Memory B cell (primary cell): ENCODE measurements around the gene RAB8A.

Experiments
- ATAC-seq: fragments of 150-1000 bp; cut with Tn5 transposase; 2 replicates; pipeline ENCODE4 v1.10.0; 2021; ENCODE audit warnings: low read depth, mild to moderate bottlenecking, moderate library complexity
- DNase-seq, 2 donors: peaks; one replicate each; pipeline ENCODE4 v3.0.0; 2022; ENCODE audit warnings: low spot score in 2 of 2
- H3K27ac Mint-ChIP-seq: one replicate; pipeline ENCODE4 v1.8.0; 2022; ENCODE audit warnings: mild to moderate bottlenecking, moderate library complexity, mixed read lengths
- H3K27me3 Mint-ChIP-seq: one replicate; pipeline ENCODE4 v1.8.0; 2022; ENCODE audit warnings: mixed read lengths
- H3K36me3 Mint-ChIP-seq: one replicate; pipeline ENCODE4 v1.8.0; 2022; ENCODE audit warnings: mild to moderate bottlenecking, mixed read lengths
- H3K4me1 Mint-ChIP-seq: one replicate; pipeline ENCODE4 v1.8.0; 2022; ENCODE audit warnings: mixed read lengths
- H3K4me3 Mint-ChIP-seq: one replicate; pipeline ENCODE4 v1.8.0; 2022; ENCODE audit warnings: mild to moderate bottlenecking, moderate library complexity, mixed read lengths
- H3K9me3 Mint-ChIP-seq: one replicate; pipeline ENCODE4 v1.8.0; 2022; ENCODE audit warnings: mixed read lengths

Gene RAB8A

DNA sequence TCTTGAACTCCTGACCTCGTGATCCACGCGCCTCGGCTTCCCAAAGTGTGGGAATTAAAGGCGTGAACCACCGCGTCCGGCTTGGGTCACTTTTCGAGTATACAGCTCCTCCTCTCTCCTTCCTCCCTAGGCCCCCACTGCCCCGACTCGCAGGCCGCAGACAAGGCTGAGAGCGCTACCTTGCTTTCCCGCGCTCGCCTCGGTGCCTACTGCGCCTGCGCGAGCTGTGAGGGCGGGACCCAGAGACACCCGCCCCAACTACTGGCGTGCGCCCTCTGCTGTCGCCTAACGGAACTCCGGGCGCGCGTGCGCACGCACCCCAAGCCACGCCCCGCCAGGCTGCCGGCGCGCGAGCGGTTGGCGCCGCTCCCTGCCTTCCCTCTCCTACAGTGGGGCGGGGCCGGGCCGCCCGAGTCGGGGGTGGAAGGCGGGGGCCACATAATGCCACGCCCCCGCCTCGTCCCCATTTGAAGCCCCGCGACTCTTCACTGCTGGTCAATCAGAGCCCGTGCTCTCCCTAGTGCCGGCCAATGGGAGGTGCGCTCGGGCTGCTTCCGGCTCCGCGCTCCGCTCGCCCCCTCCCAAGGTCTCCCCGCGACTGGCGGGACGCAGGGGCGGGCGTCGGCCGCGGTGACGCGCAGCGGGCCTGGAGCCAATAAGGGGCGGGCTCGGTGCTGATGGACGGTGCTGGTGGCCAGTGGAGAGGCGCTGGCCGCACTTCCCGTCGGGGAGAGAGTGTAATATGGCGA is at the start of gene RAB8A:
RAB8A (plus strand) TSS at position 730 of the 749 bp plus-strand sequence; CDS start at position 743, 13 bp downstream.
- DNase-seq (peak; percentile 100), ATAC-seq (peak; percentile 85)
- H3K27me3 Mint-ChIP-seq: no peaks in the 10 kb centered on the region
- H3K4me1 Mint-ChIP-seq: peaks cover 21% of the 10 kb centered on the region
- H3K9me3 Mint-ChIP-seq: no peaks in the 10 kb centered on the region
- peak within 1 kb of the TSS; percentile 98 for H3K27ac Mint-ChIP-seq
- peak within 1 kb of the TSS; percentile 98 for H3K4me3 Mint-ChIP-seq
- H3K36me3 Mint-ChIP-seq: peaks cover 6% of the 10 kb centered on the region

DNA sequence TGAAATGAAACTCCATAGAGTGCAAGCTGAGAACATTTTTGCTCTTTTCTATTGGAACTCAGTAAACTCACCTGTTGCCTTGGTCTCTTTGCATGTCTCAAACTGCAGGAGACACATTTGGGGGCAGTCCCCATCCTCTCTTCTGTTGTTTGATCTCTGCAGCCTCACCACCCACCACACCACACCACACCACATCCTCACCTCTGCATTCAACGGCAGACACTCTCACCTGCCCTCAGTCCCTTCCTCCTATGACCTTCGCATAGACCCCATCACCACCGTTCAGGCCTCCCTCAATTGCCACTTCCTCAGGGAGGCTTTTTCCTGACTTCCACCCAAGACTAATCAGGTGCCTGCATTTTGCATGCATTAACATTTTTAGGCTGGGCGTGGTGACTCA is 49.7 kb upstream of the RAB8A start:
- peaks cover 2% of the 10 kb centered on the region for H3K36me3 Mint-ChIP-seq
- peaks cover 15% of the 10 kb centered on the region for H3K4me1 Mint-ChIP-seq
- no peak overlapping the region for H3K4me3 Mint-ChIP-seq
- H3K27ac Mint-ChIP-seq: no peak overlapping the region
- no peak for DNase-seq
- peaks cover 4% of the 10 kb centered on the region for H3K27me3 Mint-ChIP-seq
- H3K9me3 Mint-ChIP-seq: peaks cover 2% of the 10 kb centered on the region
- ATAC-seq: no peak

DNA sequence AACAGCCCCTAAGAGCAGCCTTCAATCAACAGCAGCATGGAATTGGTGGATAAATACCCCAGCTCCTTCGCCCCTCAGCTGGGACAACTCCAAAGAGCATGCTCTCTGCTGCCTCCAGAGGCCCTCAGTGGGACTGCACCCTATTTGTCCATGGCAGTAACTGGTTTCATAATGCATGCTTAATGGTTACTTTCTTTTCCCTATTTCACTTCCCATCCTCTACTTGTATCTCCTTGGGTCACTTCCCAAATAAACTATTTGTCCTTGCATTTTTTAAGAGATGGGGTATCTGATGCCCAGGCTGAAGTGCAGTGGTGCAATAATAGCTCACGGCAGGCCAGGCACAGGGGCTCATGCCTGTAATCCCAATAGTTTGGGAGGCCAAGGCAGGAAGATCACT is 48.9 kb upstream of the RAB8A start:
- Mint-ChIP-seq H3K27me3 (peaks cover 4% of the 10 kb centered on the region), H3K9me3 (peaks cover 2% of the 10 kb centered on the region), H3K4me1 (peaks cover 15% of the 10 kb centered on the region), H3K36me3 (peaks cover 2% of the 10 kb centered on the region), H3K4me3 (no peak overlapping the region), H3K27ac (no peak overlapping the region)
- ATAC-seq: peak; percentile 64
- DNase-seq: peak; percentile 70 to 75

DNA sequence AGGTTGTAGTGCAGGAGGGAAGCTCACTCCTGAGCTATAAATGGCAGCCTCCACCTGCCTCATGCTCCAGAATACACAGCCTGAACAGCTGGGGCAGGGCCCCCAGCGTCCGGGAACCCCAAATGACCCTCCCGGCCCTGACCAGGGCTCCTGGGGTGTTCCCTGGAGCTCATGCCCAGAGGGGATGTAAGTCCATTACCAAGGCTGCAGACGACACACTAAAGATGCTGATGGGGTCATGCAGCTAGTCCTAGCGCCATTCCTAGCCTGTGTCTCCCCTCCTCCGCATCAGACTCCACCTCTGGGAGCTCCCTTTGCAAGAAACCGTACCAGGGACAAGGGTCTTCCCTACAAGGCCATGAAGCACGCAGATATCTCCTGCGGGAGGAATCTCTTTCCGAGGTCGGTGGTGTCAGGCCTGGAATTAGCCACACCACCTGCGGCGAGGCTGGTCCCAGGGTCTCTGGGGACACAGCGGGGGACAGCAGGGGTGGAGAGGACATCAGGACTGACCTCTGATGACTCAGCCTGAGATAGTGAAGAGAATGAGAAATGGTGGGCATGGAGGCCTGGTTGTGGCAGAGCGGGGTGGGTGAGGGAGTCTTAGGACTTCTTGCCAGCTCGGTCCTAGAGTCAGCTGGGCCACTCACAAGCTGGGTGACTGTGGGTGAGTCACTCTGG is 47.3 kb upstream of the RAB8A start:
- DNase-seq: no peak
- peaks cover 15% of the 10 kb centered on the region for H3K4me1 Mint-ChIP-seq
- H3K27ac Mint-ChIP-seq: no peak overlapping the region
- H3K36me3 Mint-ChIP-seq: peaks cover 2% of the 10 kb centered on the region
- H3K9me3 Mint-ChIP-seq: peaks cover 2% of the 10 kb centered on the region
- H3K27me3 Mint-ChIP-seq: peaks cover 1% of the 10 kb centered on the region
- ATAC-seq: no peak
- no peak overlapping the region for H3K4me3 Mint-ChIP-seq

DNA sequence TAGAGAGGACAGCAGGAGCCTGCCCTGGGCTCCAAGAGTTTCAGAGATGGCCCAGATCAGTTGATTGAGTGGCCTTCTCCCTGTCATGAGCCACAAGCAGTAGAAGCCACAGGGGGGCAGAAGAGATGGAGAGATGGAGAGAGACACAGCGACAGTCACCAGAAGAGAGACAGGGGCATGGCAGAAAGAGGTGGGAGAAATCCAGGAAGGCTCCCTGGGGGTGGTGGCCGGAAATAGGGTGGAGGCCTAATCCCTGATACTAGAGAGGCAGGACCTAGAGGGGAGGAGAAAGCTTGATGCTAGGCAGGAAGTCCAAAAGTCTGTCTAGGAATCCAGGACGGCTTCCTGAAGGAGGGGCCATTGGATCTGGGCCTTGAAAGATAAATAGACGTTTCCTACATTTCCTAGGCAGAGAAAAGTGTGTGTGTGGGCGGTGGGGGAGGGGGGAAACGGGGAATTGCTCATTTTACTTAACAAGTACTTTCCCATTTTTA is 45.0 kb upstream of the RAB8A start:
- Mint-ChIP-seq H3K27ac (peak overlapping the region; percentile 49), H3K36me3 (peaks cover 2% of the 10 kb centered on the region), H3K4me3 (no peak overlapping the region), H3K9me3 (no peaks in the 10 kb centered on the region), H3K27me3 (peaks cover 1% of the 10 kb centered on the region), H3K4me1 (peaks cover 17% of the 10 kb centered on the region)
- DNase-seq: peak in 1 of 2 donors; percentile 34
- ATAC-seq: no peak

DNA sequence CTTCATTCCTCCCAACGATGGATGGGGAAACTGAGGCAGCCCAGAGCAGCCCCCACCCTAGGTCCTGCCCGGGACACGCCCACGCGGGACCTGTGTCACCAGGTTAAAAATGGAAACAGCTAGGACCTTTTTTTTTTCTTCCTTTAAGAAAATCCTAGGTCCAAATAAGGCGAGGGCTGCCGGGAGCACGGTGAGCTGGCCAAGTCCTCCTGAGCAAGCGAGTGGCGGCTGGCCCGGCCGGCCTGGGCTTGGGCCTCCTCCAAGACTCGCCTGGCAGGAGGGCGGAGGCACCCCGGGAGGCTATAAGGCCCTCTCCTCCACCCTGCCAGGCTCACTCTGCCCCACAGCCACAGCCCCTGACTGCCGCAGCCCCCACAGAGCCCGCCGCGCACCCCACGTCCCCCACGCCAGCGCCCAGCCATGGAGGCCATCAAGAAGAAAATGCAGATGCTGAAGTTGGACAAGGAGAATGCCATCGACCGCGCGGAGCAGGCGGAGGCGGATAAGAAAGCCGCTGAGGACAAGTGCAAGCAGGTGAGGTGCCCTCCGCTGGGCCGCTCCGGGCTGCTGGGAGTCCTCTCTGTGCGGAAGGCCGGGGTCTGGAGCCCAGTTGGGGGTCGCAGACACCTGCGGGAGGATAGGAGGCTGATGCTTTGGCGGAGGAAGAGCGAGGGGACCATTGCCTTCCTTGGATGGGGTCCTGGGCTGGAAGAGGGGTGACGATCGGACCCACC is 44.3 kb upstream of the RAB8A start:
- Mint-ChIP-seq H3K4me3 (no peak overlapping the region), H3K4me1 (peaks cover 13% of the 10 kb centered on the region), H3K27ac (no peak overlapping the region), H3K9me3 (no peaks in the 10 kb centered on the region), H3K36me3 (no peaks in the 10 kb centered on the region), H3K27me3 (peaks cover 1% of the 10 kb centered on the region)
- DNase-seq (no peak), ATAC-seq (no peak)

DNA sequence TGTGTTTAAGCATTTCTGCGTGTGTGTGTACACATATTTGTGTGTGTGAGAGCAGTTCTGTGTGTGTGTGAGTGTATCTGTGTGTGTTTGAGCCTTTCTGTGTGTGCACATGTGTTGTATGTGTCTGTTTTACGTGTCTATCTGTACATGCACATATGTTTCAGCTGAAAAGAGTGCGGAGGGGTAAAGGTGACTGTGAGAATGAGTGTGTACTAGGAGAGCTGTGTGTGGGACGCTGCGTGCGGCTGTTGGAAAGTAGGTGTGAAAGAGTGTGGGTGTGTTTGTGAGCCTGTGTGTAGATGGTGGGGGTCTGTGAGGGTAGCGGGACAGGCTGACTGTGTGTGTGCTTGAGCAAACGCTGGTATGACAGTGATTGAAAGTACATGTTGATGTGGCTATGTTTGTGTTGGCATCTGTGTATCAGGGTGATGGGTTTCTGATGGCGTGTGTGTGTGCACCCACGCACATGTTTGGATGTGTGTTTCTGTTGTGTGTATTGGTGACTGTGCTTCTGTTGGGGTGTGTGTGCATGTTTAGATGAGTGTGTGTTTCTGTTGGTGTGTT is 42.9 kb upstream of the RAB8A start:
- Mint-ChIP-seq H3K27ac (no peak overlapping the region), H3K9me3 (no peaks in the 10 kb centered on the region), H3K27me3 (no peaks in the 10 kb centered on the region), H3K36me3 (no peaks in the 10 kb centered on the region), H3K4me1 (peaks cover 7% of the 10 kb centered on the region), H3K4me3 (no peak overlapping the region)
- ATAC-seq (no peak), DNase-seq (no peak)

DNA sequence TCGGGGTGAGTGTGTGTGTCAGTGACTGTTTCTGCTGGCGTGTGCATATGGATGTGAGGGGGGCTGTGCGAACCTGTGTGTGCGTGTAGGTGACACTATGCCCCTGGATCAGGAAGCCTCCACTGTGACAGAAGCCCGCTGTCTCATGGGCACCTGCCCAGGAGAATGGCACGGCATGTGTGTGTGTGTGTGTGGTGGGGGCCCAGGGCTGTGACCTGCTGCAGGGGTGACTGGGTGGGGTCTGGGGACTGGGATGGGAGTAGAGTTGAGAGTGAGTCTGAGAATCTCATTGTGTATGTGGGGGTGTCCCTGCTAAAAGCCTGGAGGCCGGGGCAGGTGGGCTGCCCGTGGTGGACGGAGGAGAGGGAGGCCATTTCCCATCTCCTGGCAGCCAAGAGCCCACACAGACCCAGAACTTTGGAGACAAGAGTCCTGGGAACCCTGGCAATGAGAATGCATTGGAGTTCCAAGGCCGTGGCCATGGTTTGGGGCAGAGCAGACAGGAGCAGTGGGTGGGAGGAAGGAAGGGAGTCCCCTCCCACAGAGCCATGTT is 41.8 kb upstream of the RAB8A start:
- Mint-ChIP-seq H3K9me3 (no peaks in the 10 kb centered on the region), H3K27ac (no peak overlapping the region), H3K4me3 (peak overlapping the region; percentile 65), H3K27me3 (no peaks in the 10 kb centered on the region), H3K36me3 (no peaks in the 10 kb centered on the region), H3K4me1 (peaks cover 13% of the 10 kb centered on the region)
- ATAC-seq: peak; percentile 6
- DNase-seq: no peak

DNA sequence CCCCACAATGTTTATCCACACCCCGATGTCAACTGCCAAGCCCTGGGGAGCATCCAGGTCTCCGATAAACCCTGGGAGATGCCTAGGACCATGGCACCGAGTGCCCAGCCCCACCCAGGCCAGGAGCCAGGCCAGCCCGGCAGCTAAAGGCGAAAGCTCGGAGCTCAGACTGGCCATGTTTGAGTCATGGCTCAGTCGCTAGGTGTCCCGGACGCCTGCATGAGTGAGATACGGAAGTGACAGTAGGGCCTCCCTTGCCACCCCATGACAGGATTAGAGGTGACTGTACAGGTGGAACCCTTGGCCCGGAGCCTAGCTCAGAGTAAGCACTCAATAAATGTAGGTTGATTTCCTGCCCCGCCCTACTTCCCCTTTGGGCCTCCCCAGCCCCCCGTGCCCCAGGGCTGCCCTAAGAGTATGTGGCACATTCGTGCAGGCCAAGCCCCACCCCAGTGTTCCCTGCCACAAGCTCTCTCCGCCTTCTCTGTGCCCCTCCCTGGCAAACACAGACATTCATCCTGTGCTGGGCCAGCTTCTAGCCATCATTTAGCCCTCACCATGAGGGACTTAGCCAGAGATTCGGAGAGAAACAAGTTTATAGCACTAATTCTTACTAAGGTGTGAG is 41.2 kb upstream of the RAB8A start:
- Mint-ChIP-seq H3K36me3 (no peaks in the 10 kb centered on the region), H3K27me3 (no peaks in the 10 kb centered on the region), H3K4me3 (peak overlapping the region; percentile 65), H3K27ac (no peak overlapping the region), H3K9me3 (no peaks in the 10 kb centered on the region), H3K4me1 (peaks cover 15% of the 10 kb centered on the region)
- peak; percentile 68 to 84 for DNase-seq
- peak; percentile 95 for ATAC-seq

DNA sequence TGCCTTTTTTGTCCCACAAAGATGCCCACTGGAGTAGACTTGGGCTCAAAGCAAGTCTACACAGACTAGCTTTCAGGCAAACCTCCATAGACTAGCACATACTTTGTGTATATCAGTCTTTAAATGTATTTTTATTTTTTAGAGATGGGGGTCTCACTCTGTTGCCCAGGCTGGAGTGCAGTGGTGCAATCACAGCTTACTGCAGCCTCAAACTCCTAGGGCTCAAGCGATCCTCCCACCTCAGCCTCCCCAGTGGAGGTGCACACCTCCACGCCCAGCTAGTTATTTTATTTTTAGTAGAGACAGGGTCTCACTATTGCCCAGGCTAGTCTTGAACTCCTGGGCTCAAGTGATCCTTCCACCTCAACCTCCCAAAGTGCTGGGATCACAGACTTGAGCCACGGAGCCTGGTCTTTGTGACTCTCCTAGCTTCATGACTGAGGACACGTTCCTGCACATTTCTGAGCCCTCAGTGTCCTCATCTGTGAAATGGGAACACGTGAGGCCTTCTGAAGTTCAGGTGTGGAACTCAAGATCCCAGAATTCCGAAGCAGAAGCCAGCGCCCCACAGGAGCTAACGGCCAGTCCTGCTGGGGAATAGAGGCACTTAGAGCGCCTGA is 40.5 kb upstream of the RAB8A start:
- Mint-ChIP-seq H3K36me3 (no peaks in the 10 kb centered on the region), H3K27ac (no peak overlapping the region), H3K9me3 (no peaks in the 10 kb centered on the region), H3K27me3 (no peaks in the 10 kb centered on the region), H3K4me3 (no peak overlapping the region), H3K4me1 (peaks cover 19% of the 10 kb centered on the region)
- DNase-seq: no peak
- ATAC-seq: no peak

DNA sequence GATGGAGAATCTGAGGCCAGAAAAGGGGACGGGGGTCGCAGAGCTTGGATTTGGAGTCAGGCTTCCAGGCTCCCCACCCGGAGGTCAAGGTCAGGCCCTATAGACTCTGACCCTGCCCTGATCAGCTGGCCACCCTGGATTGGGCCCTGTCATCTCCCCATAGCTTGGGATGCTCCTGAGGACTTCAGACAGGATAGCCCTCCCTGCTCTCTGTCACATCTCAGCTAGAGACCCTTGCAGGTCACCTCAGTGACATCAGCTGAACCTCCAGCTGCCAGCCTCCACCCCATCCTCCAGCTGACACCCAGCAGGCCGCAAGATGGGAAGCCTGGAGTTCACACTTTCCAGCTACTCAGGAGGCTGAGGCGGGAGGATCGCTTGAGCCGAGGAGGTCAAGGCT is 38.2 kb upstream of the RAB8A start:
- peaks cover 22% of the 10 kb centered on the region for H3K4me1 Mint-ChIP-seq
- DNase-seq: no peak
- H3K27ac Mint-ChIP-seq: peak overlapping the region; percentile 94
- no peak overlapping the region for H3K4me3 Mint-ChIP-seq
- no peaks in the 10 kb centered on the region for H3K27me3 Mint-ChIP-seq
- H3K9me3 Mint-ChIP-seq: no peaks in the 10 kb centered on the region
- no peak for ATAC-seq
- H3K36me3 Mint-ChIP-seq: no peaks in the 10 kb centered on the region

DNA sequence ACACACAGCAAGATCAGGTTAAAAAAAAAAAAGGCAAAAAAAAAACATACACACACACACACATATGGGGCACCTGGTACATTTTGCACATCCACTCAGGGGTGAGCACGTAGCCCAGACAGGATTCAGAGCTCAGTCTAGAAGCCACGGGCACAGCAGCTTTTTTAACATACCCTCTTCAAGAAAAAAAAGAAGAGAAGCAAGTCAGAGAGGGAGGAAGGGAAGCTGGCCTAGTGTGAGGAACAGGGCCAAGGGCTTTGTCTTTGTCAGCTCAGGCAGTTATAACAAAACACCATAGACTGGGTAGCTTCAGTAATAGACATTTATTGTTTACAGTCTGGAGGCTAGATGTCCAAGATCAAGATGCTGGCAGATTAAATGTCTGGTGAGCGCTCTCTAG is 37.7 kb upstream of the RAB8A start:
- H3K9me3 Mint-ChIP-seq: no peaks in the 10 kb centered on the region
- peaks cover 26% of the 10 kb centered on the region for H3K4me1 Mint-ChIP-seq
- DNase-seq (no peak), ATAC-seq (no peak)
- H3K4me3 Mint-ChIP-seq: no peak overlapping the region
- H3K36me3 Mint-ChIP-seq: no peaks in the 10 kb centered on the region
- H3K27me3 Mint-ChIP-seq: no peaks in the 10 kb centered on the region
- H3K27ac Mint-ChIP-seq: peak overlapping the region; percentile 94
